NCI-H748 (cell line): ENCODE measurements around the gene EPAS1.

ENCODE experiments used
- DNase-seq: peaks from one replicate; lab custom pipeline; 2025; ENCODE audit not compliant: unreplicated experiment; lab: John Stamatoyannopoulos, UW

The EPAS1 gene

GRCh38 chr2:46362667-46363012 lies 65.4 kb downstream of the EPAS1 start:
- DNase-seq = no peak

- no peak for DNase-seq
Observed at GRCh38 chr2:46363535-46364170, 66.4 kb downstream of the EPAS1 start.

- peak; percentile 39 for DNase-seq
Observed at GRCh38 chr2:46364797-46365457, 67.7 kb downstream of the EPAS1 start.

GRCh38 chr2:46365913-46366667 lies 68.9 kb downstream of the EPAS1 start:
- no peak for DNase-seq

GRCh38 chr2:46366668-46367052 lies 69.5 kb downstream of the EPAS1 start:
- no peak for DNase-seq

- no peak for DNase-seq
Observed at GRCh38 chr2:46367286-46367685, 70.1 kb downstream of the EPAS1 start.

- no peak for DNase-seq
Observed at GRCh38 chr2:46368401-46368800, 71.2 kb downstream of the EPAS1 start.

GRCh38 chr2:46369783-46370182 lies 72.6 kb downstream of the EPAS1 start:
- no peak for DNase-seq

- no peak for DNase-seq
Observed at GRCh38 chr2:46371854-46372253, 74.6 kb downstream of the EPAS1 start.

- DNase-seq = no peak
Observed at GRCh38 chr2:46372475-46372874, 75.3 kb downstream of the EPAS1 start.

GRCh38 chr2:46373238-46373637 lies 76.0 kb downstream of the EPAS1 start:
- DNase-seq = no peak

- DNase-seq = no peak
Observed at GRCh38 chr2:46375566-46376125, 78.4 kb downstream of the EPAS1 start.

GRCh38 chr2:46376586-46376985 lies 79.4 kb downstream of the EPAS1 start:
- no peak for DNase-seq

- no peak for DNase-seq
Observed at GRCh38 chr2:46377101-46377581, 79.9 kb downstream of the EPAS1 start.

- no peak for DNase-seq
Observed at GRCh38 chr2:46377666-46378560, 80.7 kb downstream of the EPAS1 start.

- DNase-seq = no peak
Observed at GRCh38 chr2:46378616-46379015, 81.4 kb downstream of the EPAS1 start.

GRCh38 chr2:46379213-46380037 lies 82.2 kb downstream of the EPAS1 start:
- DNase-seq = no peak

- no peak for DNase-seq
Observed at GRCh38 chr2:46380038-46380940, 83.1 kb downstream of the EPAS1 start.

- DNase-seq = no peak
Observed at GRCh38 chr2:46381263-46381849, 84.1 kb downstream of the EPAS1 start.
